ENCODE measurements around the gene FAM133A. TPM values are rescaled to one million over a fixed set of nuclear protein-coding genes. Genes with fewer than 3 reads are reported as not detected.

The FAM133A gene
- total RNA-seq (2021) (2.4 and 2.5 TPM in 2 replicates), Bru-seq, nascent RNA (percentile 39 among the genes with signal in this experiment), BruChase-seq, experiment 1, labeled RNA remaining after a 2-hour chase (percentile 33 among the genes with signal in this experiment), BruChase-seq, experiment 2, labeled RNA remaining after a 6-hour chase (percentile 54 among the genes with signal in this experiment)
- long read RNA-seq, partial matches to known transcripts = 0 of 17 reads
- long read RNA-seq, other reads (novel, unspliced or antisense) = 17 of 17 reads

GRCh38 chrX:93673869-93674271, at the start of gene FAM133A:
FAM133A (plus strand) TSS chrX:93674206; CDS start chrX:93709420, 35,214 bp downstream.
- no peak for TF ChIP-seq CTCF (conservative IDR thresholded peaks at IDR 0.05)
- no peak for TF ChIP-seq EZH2 (IDR thresholded peaks at IDR 0.05; ENCODE audit: low read depth)
- Histone ChIP-seq H3K9me2 (ENCODE audit: insufficient read depth) (no peaks in the 10 kb centered on the region), H3K27ac (no peak within 1 kb of the TSS), H3K9me3 (ENCODE audit: insufficient read depth, low read depth) (no peaks in the 10 kb centered on the region), H3K4me3 (no peak within 1 kb of the TSS), H4K20me1 (ENCODE audit: insufficient read depth) (no peaks in the 10 kb centered on the region), H3K36me3 (ENCODE audit: low read depth) (no peaks in the 10 kb centered on the region), H3K79me2 (ENCODE audit: low read depth) (no peaks in the 10 kb centered on the region), H3F3A (ENCODE audit: insufficient read depth, low read depth) (no peaks in the 10 kb centered on the region), H3K27me3 (ENCODE audit: insufficient read depth, low read depth) (no peaks in the 10 kb centered on the region), H3K4me2 (no peak within 1 kb of the TSS), H3K4me1 (replicated peaks; ENCODE audit: insufficient read depth) (no peaks in the 10 kb centered on the region), H2AFZ (no peak within 1 kb of the TSS)
- DNase-seq = no peak
- ChIA-PET CTCF (no interaction called here), POLR2A (ENCODE audit: unreplicated experiment) (no interaction called here)
- BruUV-seq (replicated peaks) = no TSS peak
- intact Hi-C loops (cut with micrococcal nuclease; ENCODE audit: unreplicated experiment) = no loop called here

GRCh38 chrX:93637591-93637990, 36.4 kb upstream of the FAM133A start:
- Histone ChIP-seq H3K4me2 (no peak overlapping the region), H3K4me1 (replicated peaks; ENCODE audit: insufficient read depth) (no peaks in the 10 kb centered on the region), H3K36me3 (ENCODE audit: low read depth) (no peaks in the 10 kb centered on the region), H4K20me1 (ENCODE audit: insufficient read depth) (no peaks in the 10 kb centered on the region), H2AFZ (no peak overlapping the region), H3K9me3 (ENCODE audit: insufficient read depth, low read depth) (no peaks in the 10 kb centered on the region), H3F3A (ENCODE audit: insufficient read depth, low read depth) (no peaks in the 10 kb centered on the region), H3K4me3 (no peak overlapping the region), H3K9me2 (ENCODE audit: insufficient read depth) (no peaks in the 10 kb centered on the region), H3K79me2 (ENCODE audit: low read depth) (no peaks in the 10 kb centered on the region), H3K27me3 (ENCODE audit: insufficient read depth, low read depth) (no peaks in the 10 kb centered on the region), H3K27ac (no peak overlapping the region)
- POLR2A ChIA-PET (ENCODE audit: unreplicated experiment) = no interaction called here
- CTCF ChIA-PET = no interaction called here
- BruUV-seq (replicated peaks) = no TSS peak
- no peak for DNase-seq
- intact Hi-C loops (cut with micrococcal nuclease; ENCODE audit: unreplicated experiment) = no loop called here
- TF ChIP-seq CTCF (conservative IDR thresholded peaks at IDR 0.05) (no peak), EZH2 (IDR thresholded peaks at IDR 0.05; ENCODE audit: low read depth) (no peak)

- no peak overlapping the region for H3K27ac ChIP-seq
- no peaks in the 10 kb centered on the region for H3K36me3 ChIP-seq (ENCODE audit: low read depth)
- CTCF ChIA-PET = no interaction called here
- H3K9me2 ChIP-seq (ENCODE audit: insufficient read depth) = no peaks in the 10 kb centered on the region
- H3K4me1 ChIP-seq (replicated peaks; ENCODE audit: insufficient read depth) = no peaks in the 10 kb centered on the region
- no peaks in the 10 kb centered on the region for H4K20me1 ChIP-seq (ENCODE audit: insufficient read depth)
- intact Hi-C loops (cut with micrococcal nuclease; ENCODE audit: unreplicated experiment) = no loop called here
- H3K9me3 ChIP-seq (ENCODE audit: insufficient read depth, low read depth) = no peaks in the 10 kb centered on the region
- no peaks in the 10 kb centered on the region for H3F3A ChIP-seq (ENCODE audit: insufficient read depth, low read depth)
- no peaks in the 10 kb centered on the region for H3K27me3 ChIP-seq (ENCODE audit: insufficient read depth, low read depth)
- no peaks in the 10 kb centered on the region for H3K79me2 ChIP-seq (ENCODE audit: low read depth)
- no TSS peak for BruUV-seq (replicated peaks)
- H3K4me2 ChIP-seq = no peak overlapping the region
- POLR2A ChIA-PET (ENCODE audit: unreplicated experiment) = no interaction called here
- TF ChIP-seq CTCF (conservative IDR thresholded peaks at IDR 0.05) (no peak), EZH2 (IDR thresholded peaks at IDR 0.05; ENCODE audit: low read depth) (no peak)
- H3K4me3 ChIP-seq = no peak overlapping the region
- no peak overlapping the region for H2AFZ ChIP-seq
- no peak for DNase-seq
Measured at GRCh38 chrX:93649381-93649780, 24.6 kb upstream of the FAM133A start.

Data from PC-9 (cell line).